ENCODE measurements around the gene DAB1.
A peak's percentile ranks its signal among the peaks of the same experiment; 100 is the strongest.

Gene DAB1

DNA sequence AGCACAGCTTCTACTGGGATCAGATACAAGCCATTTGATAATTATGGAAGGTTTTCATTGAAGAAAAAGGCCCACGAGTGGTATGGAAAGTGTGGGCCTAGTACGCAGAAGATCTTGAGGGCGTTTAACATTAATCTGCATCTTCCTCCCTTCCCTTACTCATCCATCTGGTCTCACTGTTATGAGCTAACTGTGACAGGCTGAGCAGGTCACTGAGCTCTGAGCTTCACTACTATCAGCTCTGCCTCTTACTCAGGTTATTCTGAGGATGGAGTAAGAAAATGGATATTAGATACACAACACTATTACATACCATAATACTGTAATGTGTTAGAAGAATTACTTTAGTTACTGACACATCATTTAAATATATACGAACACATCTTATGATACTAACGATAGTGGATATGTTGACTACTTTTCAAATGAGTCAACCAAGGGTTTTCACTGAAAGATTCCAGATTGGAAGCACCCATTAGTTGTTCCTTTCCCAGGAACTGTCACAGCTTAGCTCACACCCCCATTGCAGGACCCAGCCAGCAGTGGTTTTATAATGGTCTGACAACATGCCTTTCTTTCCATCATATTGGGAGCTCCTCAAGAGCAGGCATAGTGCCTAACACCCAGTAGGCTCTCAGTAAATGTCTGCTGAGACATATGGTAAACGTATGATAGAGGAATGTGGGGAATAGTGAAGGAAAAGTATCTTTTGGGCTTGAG is 360.3 kb downstream of the DAB1 start:
- DNase-seq = no peak

DNA sequence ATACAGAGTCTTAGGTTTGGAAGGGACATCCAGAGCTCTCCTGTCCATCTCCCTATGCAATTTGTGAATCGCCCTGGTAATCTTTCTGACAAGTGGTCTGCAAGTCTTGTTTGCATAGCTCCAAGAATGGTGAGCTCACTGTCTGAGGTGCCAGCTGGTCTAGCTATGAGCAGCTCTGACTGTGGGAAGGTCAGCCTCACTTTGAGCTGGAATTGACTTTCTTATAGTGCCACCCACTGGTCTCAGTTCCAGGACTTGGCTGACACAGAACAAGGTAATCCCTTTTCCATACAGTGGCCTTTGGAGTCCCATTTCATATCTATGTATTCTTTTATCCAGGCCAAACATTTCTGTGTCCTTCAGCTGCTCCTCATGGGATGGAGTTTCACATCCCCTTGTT is 362.5 kb downstream of the DAB1 start:
- no peak for DNase-seq

DNA sequence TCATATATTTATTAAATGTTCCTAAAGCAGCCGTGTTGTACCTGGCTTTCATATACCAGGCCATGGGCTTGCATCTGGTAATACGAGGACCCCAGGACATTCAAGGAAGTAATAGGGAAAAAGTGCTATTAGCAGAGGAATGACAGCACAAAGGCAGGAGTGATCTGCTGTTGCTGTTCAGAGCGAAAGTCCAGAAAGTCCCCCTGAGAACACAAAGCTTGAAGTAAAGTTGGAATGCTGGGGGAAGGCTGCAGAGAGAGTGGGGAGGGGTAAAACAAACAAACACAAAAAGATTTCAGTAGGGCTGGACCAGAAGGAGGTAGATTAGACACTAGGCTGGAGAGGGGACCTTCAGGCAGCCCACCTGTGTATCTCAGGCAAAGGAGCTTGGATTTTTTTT is 363.4 kb downstream of the DAB1 start:
- no peak for DNase-seq

DNA sequence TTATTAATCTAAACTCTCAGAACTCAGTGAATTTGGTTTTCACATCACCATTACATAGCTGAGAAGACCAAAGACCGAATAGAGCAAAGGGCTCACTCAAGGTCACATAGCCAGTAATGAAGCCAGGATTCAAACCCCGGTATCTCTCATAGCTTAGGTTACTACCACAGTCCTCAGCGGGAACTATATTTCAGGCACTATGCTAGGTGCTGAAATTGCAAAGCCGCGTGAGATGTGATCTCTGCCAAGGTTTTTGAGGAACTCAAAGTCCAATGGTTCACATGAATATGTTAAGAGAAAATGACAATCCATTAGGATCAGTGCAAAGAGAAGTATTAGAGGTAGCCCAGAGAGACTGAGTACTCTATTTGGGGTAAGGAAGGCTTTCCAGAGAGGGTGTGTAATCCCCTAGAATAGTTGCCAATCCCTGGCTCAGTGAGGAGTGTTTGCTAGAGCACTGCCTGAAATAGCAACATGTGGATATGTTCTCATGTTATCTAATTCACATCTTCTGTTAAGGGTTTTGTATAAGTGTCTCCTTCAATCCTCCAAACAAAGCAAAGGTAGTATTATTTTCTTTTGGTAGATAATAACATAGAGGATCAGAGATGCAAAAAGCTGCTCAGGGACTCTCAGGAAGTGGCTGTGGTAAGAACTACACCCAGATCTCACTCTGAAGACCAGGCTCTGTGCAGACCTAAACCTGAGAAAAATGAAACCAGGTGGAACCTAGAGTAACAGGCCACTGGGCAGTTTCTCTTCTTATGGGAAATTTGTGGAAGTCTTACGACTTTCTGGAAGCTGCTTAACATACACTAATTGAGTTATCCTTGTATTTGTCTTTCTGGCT is 365.0 kb downstream of the DAB1 start:
- no peak for DNase-seq

DNA sequence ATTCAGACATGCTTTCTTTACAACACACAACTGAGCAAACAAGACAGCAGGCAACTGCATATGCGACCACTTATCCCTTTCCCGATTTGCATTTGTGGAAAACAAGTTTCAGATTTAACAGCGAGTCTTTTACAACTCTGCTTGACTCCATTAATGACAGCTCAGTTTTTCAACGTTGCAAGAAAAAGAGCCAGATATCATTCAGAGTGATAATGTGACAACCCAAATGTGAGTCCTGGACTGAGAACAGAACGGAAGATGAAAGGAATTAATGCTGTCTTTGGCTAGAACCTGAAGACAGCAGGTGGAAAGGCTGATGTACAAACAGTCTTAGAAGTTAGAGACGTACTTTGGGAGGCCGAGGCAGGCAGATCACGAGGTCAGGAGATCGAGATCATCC is 375.0 kb downstream of the DAB1 start:
- no peak for DNase-seq

DNA sequence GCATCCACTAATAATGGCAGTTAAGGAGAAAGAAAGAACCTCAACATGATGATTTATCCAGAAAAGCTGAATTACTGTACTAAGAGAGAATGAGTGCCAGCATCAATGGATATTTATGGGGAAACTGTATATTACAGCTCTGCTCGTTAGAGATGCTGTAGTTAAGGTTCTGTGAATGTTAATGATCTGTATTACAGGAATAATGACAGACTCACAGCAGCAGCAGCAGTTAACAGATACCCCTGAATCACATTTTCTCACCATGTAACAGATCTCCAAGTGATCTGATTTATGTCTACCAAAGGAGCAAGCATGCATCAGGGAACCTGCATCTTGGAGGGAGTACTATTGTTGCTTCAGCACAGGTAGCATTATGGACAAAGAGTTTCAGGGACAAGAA is 377.4 kb downstream of the DAB1 start:
- DNase-seq = no peak

DNA sequence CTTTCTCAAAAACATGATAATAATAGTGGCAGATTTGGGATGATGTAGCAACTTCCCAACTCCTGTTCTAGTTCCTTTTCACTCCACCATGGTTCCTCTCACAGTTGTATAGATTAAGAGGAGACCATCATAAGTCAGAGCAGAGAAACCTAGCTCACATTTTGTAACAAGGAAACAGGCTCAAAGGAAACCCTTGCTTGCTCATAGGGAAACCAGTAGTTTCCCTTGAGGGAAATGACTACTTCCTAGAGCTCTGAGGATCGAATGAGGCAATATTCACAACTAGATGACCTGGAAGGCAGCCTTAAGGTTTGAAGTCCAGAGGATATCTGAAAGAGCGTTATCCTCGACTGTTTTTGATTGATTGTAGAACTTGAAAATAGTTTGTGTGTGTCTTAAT is 382.0 kb downstream of the DAB1 start:
- DNase-seq = peak in 1 of 2 experiments; percentile 15

DNA sequence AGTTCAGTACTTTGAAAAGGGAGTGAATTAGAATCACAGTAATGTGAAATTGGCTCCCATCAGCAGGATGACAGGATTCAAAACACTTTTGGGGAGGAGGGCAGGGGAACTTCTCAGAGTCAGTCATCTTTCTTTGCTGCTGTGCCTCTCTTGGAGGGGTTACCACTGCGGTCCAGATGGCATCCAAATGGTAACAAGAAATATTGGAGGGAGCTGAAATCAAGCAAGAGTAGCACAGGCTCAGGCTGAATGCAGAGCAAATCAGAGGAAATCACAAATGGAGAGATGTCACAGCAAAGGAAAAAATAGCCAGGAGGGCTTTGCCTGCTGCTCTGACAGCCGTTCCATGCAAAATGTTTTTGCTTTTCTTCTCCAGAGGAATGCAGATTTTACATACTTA is 383.0 kb downstream of the DAB1 start:
- no peak for DNase-seq

DNA sequence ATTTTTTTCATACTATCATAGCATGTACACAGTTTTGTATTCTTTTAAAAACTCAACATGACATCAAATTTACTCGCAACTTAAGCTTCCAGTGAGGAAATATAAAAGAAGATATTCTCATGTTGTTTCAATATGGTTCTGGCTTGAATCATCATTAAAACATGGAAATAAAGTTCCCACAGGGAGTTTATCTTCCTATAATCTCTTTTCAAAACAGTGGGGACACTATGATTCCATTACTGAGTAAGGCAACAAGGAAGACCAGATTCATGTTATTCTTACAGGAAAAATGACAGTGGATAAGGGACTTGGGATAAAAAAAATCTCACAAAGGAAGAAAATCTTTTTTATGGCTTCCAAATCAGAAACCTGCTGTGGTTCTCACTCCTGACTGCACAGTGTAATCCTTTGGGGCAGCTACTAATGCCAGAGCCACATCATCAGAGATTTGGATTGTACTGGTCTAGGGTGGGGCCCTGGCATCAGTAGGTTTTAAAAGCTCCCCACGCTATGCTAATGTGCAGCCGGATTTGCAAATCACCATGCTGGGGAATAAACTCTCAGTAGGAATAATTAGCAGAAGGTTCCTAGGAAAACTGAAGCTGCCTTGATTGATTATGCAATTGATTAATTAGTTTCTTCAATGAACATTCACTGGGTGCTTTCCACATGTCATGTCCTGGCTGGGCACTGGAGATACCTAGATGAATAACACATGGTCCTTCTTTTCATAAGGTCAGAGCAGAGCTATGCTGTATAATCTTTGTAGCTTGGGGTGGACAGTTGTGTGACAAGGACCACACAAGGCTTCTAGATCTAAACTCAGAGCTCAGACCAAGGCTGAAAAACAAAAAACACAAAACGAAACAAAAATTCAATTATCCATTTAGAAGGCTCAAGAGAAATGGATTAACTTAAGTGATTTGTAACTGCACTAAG is 386.9 kb downstream of the DAB1 start:
- DNase-seq = no peak

DNA sequence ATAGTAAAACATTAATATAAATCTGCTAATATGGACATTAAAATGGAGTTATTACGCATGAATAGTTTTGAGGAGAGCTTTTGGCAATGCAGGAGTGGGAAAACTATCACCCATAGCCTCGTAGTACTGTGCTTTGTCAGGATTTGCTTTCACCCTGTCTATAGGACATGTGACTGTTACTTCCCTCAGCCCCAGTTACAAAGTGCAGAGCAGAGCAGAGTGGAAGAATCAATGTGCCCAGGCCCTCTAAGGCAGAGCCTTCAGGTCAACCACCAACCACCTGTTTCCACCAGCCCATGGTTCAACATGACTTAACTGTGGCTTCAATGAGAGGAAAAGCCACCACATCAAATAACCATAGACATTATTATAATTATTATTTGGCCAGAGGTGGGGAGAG is 389.1 kb downstream of the DAB1 start:
- no peak for DNase-seq

DNA sequence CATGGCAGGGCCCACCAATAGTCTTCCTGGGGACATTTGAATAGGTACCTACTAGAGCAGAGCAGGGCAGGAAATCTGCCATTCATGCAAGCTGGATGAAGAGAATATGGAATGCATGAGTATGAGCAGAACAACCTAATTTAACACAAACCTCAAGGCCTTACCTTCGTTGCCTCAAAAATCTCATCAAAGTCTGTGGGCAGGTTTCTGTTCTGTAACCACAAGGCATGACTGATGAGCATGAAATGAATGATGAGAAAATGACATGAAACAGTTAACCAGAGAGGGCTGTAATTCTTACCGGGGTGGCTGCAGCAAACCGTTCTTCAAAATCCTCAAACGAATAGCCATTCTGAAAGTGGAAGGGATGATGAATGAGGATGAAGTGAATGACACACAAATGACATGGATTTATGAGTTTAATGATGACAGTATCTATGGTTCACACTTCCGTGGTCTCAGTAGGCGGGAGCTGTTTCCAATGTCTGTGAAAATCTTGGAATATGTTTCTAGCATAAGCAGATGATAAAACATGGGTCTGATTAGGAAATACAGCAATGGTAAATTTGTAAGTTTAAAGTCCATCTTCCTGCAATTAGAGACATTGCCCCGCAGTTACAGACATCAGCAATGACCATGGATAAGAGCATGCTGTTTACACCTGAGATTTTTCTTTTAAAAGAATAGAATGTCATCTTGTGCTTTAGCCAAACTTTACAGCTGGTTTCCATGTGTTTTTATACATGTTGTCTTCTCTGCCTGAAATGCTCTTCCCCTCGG is 390.4 kb downstream of the DAB1 start:
- DNase-seq = no peak

DNA sequence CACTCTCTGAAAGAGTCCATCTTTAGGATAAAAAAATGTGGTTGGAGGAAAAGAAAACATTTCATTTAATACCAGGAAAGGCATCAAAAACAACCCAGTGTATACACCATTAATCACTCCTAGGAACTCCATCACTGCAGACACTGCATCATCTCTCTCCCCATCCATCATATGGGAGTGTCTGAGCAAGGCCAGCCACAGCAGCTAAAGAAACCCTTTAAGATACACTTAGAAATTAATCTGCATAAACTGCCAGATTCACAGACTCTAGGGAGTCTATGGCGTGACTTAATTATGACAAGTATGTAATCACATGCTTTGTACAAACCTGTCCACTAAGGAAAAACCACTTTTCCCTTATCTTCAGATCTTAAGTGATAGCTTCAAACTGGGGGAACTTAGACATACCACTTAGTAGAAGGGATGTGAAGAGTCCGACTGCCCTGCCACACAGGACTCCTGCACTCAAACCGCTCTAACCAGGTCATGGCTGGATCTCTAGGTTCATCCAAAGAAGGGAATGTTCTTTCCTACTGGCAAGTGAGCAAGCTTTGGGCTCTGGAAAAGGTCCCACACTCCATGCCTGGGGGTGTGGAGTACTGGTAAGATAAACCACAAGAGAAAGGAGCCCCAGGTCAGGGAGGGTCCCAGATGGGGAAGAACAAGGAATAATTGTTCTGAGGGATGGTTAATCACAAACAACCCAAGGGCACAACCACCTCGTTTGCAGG is 397.1 kb downstream of the DAB1 start:
- no peak for DNase-seq

DNA sequence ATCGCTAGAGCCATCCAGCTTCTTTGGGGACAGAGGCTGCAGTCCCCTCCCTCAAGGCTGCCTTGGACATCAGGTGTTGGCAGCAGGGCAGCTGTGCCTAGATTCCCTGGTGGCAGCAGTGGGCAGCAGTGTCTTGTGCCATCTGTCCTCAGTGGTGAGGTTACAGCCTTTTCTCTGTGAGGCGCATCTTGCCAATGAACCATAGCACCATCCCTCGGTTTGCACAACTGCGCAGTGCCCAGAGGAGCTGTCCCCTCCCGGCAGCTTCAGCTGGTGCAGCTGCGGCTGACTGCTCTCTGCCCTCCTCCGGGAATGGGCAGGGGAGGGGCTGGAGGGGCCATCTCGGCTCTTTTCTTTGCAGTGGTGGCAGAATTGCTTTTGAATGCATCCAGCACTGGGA is 399.0 kb downstream of the DAB1 start:
- no peak for DNase-seq

DNA sequence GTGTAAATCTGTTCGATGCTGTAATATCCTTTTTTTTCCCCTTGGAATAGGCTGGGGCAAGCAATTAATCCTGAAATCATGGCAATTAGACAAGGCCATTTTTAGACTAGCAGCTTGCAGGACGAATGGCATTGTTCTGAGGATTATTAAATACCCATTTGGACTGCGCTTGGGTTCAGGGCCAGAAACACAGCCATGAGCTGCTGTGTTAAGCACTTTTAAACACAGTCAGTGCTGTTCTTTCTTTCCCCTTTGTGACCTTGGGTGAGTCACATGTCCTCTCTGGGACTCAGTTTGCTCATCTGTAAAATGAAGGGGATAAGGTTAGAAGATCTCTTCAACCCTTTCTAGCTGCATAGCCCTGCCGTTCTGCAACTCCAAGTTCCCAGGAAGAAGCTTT is 399.4 kb downstream of the DAB1 start:
- no peak for DNase-seq

DNA sequence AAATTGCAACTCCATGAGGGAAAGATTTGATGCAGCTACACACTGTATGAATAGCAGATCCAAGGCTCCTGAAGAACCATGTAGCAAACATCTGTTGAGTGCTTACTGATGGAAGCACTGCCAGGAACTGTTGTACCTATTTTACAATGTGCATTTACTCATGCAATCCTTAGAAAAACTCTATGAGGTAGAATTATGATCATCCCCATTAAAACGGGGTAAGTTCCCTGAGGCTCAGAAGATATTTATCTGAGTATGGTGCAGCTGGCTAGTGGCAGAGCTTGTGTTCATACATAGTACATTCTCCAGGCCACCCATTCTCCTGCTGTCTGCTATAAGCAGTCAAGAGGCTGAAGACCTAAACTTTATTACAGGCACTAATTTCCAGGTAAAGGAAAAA is 403.6 kb downstream of the DAB1 start:
- DNase-seq = no peak

DNA sequence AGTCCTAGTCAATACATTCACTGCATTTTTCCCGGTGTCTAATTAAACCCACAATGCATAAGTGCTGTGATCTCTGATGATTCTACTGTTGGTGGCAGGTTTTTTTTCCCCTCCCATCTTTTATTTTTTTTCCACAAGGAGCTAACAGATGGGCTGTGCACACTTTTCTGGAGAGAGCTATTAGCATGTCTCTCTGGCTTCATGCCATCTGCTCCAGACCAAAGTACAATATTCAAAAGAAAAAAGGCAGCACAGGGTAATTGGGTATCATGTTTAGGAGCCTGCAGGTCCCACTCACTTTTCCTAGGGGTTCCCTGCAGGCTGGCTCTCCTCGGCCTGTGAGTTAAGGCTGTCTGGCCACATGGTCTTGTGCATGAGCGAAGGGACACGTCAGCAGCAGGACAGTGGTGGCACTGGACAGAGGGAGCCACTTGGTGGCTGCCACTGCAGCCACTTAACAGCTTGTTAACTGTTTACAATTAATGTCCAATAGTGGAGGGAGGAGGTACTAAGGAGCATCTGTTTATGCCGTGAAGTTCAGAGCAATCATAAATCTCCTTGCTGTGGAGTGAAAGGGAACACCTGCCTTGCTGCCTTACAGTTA is 404.5 kb downstream of the DAB1 start:
- DNase-seq = no peak

DNA sequence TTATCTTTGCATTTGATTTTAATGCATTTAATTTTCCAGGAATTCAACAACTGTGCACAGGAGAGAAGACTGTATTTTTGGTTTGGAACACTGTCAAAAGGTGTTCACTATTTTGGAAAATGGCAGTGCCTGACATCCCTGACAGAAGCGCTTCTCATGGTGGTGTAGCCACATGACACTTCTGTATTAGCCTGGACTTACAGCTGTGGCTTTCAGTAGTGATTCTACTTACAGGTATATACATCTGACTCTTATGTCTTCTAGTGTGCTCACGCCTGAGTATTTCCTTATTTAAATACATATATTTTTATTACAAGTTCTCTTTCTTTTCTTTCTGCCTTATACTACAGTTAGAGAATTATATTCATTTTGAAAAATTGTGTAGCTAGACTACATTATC is 405.7 kb downstream of the DAB1 start:
- no peak for DNase-seq

DNA sequence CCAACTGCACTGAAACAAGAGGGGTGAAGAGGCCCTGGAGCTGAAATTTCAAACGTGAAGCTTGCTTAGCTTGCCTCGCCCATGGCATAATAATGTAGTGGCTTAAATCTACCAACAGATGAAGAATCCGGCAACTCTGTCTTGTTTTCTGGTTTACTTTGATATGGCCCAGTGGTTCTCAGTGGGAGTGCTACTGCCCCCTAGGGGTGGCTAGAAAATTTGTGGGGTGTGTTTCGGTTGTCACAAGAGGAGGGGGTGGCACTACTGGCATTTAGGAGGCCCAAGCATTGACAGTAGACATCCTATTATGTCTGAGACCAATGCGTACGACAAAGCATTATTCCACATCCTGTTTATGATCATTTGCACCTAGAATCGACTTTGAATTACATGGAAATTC is 406.1 kb downstream of the DAB1 start:
- peak; percentile 6 to 19 for DNase-seq

DNA sequence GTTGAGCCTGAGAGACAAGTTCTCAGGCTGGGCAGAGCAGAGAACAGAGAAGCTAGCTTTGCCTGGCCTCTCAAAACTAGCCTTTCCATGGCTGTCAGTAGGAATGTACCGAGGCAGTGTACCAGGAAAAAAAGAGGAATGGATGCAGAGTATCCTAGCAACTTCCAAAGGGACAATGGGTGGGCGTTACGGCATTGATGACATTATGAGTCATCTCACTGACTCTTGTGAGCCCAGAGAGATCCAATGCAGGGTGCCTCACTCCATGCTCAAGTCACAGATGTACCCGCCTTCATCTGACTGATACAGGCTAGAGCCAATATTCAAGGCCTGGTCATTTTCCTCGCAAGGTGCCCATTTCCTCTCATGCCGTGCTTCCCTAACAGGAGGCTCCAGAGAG is 406.7 kb downstream of the DAB1 start:
- no peak for DNase-seq

DNA sequence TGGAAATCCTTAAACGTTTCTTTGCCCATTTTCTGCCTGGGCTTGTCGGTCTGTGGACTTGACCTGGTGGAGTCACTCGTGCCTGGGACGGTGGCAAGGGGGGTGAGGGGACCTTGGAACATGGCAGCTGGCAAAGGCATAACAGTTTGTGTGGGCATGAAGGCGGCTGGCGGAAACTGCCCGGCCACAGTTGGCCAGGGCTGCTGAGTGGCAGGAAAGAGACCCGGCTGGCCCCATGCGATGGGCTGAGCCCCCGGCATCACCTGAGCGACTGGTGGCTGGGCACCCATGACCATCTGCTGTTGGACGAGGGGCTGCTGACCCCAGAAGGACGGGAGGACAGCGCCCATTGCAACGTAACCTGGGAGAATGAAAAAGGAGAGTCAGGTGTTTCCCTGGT is 408.8 kb downstream of the DAB1 start:
- DNase-seq = no peak

DNA sequence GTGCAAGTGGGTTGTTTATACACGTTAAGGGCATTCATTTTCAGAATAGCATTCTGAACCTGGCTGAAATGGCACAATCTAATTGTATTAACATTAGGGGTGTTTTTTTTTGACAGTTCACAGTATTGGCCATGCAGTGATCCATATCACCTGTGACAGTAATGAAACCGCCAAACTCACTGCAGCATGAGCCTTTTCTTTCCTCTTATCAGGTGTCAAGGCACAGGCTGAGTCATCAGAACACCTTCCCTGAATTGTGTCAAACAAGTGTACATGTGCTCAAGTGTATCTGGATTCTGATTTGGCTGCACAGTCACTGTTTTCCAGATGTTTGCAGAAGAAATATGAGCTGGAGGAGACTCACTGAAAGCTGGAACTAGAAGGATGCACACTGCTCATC is 410.3 kb downstream of the DAB1 start:
- DNase-seq = no peak

DNA sequence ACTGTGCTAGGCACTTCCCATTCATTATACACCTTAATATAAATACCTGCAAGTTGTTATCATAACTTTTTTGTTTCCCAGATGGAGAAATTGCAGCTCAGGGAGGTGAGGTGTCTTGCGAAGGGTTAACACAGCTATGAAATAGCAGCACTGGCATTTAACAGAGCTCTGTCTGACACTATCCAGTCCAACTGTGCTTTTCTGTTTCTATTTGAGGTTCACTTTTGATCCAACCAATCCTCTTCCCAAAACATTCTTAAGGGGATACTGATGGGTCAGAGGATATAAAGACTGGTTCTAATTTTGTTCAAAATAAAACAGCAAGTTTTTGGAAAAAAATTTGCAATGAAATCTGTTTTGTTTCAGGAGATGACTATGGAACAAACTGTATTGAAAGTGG is 411.5 kb downstream of the DAB1 start:
- no peak for DNase-seq

All from AML-193 (cell line).